A549 (cell line): ENCODE data around the gene SPRED3. TPM values are rescaled to one million over a fixed set of nuclear protein-coding genes. Genes with fewer than 3 reads are reported as not detected.
A peak's percentile ranks its signal among the peaks of the same experiment; 100 is the strongest.

Source experiments
- ATAC-seq, 2 experiments: fragments of 200-7000 bp in 1 of 2; fragments of >200 bp in 1 of 2; cut with Nextera tagmentation in 1 of 2; cut with Tn5 transposase in 1 of 2; 3 replicates each; pipeline versions ENCODE4 v1.8.0 to v1.9.1; 2018 to 2020; ENCODE audit warnings: mild to moderate bottlenecking in 1 of 2, moderate library complexity in 1 of 2
- CTCF ChIA-PET: fragments of 300-600 bp; sonication (Branson Sonifier 250); formaldehyde crosslinking; extraction: SDS; loops from one replicate; lab custom pipeline; 2021; ENCODE audit warnings: antibody characterized with exemption, inconsistent platforms; lab: Yijun Ruan, JAX
- POLR2A ChIA-PET: fragments of 350-600 bp; formaldehyde crosslinking; extraction: SDS; loops from one replicate; lab custom pipeline; 2021; ENCODE audit warnings: antibody characterized with exemption, inconsistent platforms; lab: Yijun Ruan, JAX
- DNase-seq, 2 experiments: peaks; one replicate each; pipeline versions ENCODE4 v3.0.0 to v3.0.0-alpha.2; 2011 to 2016; ENCODE audit warnings: low read depth in 1 of 2, low spot score in 1 of 2
- FAIRE-seq: peaks from 2 replicates; lab custom pipeline; 2011; peaks lifted over from hg19 to GRCh38; lab: Jason Lieb, UNC
- H3K27ac ChIP-seq, 2 experiments: fragments of >200 bp; sonication (Bioruptor Twin); formaldehyde crosslinking; 3 replicates each; pipeline ENCODE4 v1.5.1; 2016 to 2017
- H3K4me1 ChIP-seq: fragments of >200 bp; sonication (Bioruptor Twin); formaldehyde crosslinking; 3 replicates; pipeline ENCODE4 v1.6.1; 2016
- H3K4me2 ChIP-seq: fragments of >200 bp; sonication (Bioruptor Twin); formaldehyde crosslinking; 3 replicates; pipeline ENCODE4 v1.6.1; 2016
- H3K4me3 ChIP-seq: fragments of >200 bp; sonication (Bioruptor Twin); formaldehyde crosslinking; 3 replicates; pipeline ENCODE4 v1.5.1; 2016
- H3K9me3 ChIP-seq: fragments of >200 bp; sonication (Bioruptor Twin); formaldehyde crosslinking; 3 replicates; pipeline ENCODE4 v1.6.1; 2016
- BCL3 ChIP-seq: fragments of >200 bp; sonication (Bioruptor Twin); formaldehyde crosslinking; IDR thresholded peaks from 3 replicates; pipeline ENCODE4 v1.6.1; 2016
- BHLHE40 ChIP-seq: IDR thresholded peaks from 2 replicates; pipeline ENCODE4 v1.6.1; 2012; ENCODE audit warnings: low read depth, low read length, inconsistent platforms
- CBX2 ChIP-seq: fragments of 200-600 bp; sonication (generic); IDR thresholded peaks from 2 replicates; pipeline ENCODE4 v1.6.1; 2016; ENCODE audit warnings: low read depth, mild to moderate bottlenecking, borderline replicate concordance
- CEBPB ChIP-seq, 2 experiments: fragments of >200 bp in 1 of 2; sonication (Bioruptor Twin) in 1 of 2; formaldehyde crosslinking in 1 of 2; IDR thresholded peaks; 2 replicates each; pipeline ENCODE4 v1.6.1; 2012 to 2016
- CHD2 ChIP-seq: fragments of 150-350 bp; IDR thresholded peaks from 2 replicates; pipeline ENCODE4 v1.6.1; 2014; ENCODE audit warnings: low read length; ENCODE audit not compliant: partially characterized antibody
- CTCF ChIP-seq: fragments of >200 bp; sonication (Bioruptor Twin); formaldehyde crosslinking; IDR thresholded peaks from 3 replicates; pipeline ENCODE4 v1.5.1; 2016
- E2F6 ChIP-seq: IDR thresholded peaks from 2 replicates; pipeline ENCODE4 v1.6.1; 2012; ENCODE audit warnings: low read depth, borderline replicate concordance
- EHF ChIP-seq: fragments of 250-450 bp; sonication (Bioruptor Pico); IDR thresholded peaks from 2 replicates; pipeline ENCODE4 v1.5.0; 2020; ENCODE audit warnings: mild to moderate bottlenecking
- ESRRA ChIP-seq: fragments of 150-350 bp; IDR thresholded peaks from 2 replicates; pipeline ENCODE4 v1.6.1; 2014; ENCODE audit warnings: mild to moderate bottlenecking, low read length, borderline replicate concordance
- FOSB ChIP-seq: fragments of 250-450 bp; sonication (Bioruptor Pico); IDR thresholded peaks from 2 replicates; pipeline ENCODE4 v1.5.0; 2020; ENCODE audit warnings: mild to moderate bottlenecking, moderate library complexity
- FOSL2 ChIP-seq, 2 experiments: fragments of 450-650 bp in 1 of 2; fragments of >200 bp in 1 of 2; sonication (Bioruptor Twin) in 1 of 2; formaldehyde crosslinking; IDR thresholded peaks; 2 replicates each; pipeline versions ENCODE4 v1.5.0 to v1.6.1; 2016 to 2020; ENCODE audit warnings: mild to moderate bottlenecking in 1 of 2, moderate library complexity in 1 of 2
- FOXS1 ChIP-seq: fragments of 250-450 bp; sonication (Bioruptor Pico); IDR thresholded peaks from 2 replicates; pipeline ENCODE4 v1.5.0; 2020; ENCODE audit warnings: mild to moderate bottlenecking, moderate library complexity
- GATA3 ChIP-seq: IDR thresholded peaks from 2 replicates; pipeline ENCODE4 v1.6.1; 2012; ENCODE audit warnings: borderline replicate concordance
- HES2 ChIP-seq: fragments of >200 bp; sonication (Bioruptor Twin); formaldehyde crosslinking; IDR thresholded peaks from 2 replicates; pipeline ENCODE4 v1.6.1; 2016
- HOXB5 ChIP-seq: fragments of 250-450 bp; sonication (Bioruptor Pico); IDR thresholded peaks from 2 replicates; pipeline ENCODE4 v1.5.0; 2020; ENCODE audit warnings: mild to moderate bottlenecking, moderate library complexity
- JUN ChIP-seq, 2 experiments: fragments of >200 bp; sonication (Bioruptor Twin); formaldehyde crosslinking; IDR thresholded peaks; 2 replicates in 1 of 2; 3 replicates in 1 of 2; pipeline ENCODE4 v1.6.1; 2016 to 2017
- JUNB ChIP-seq: fragments of >200 bp; sonication (Bioruptor Twin); formaldehyde crosslinking; IDR thresholded peaks from 2 replicates; pipeline ENCODE4 v1.6.1; 2016
- KDM5A ChIP-seq: fragments of 200-600 bp; sonication (generic); IDR thresholded peaks from 2 replicates; pipeline ENCODE4 v1.6.1; 2016; ENCODE audit warnings: antibody characterized with exemption, mild to moderate bottlenecking
- NPAS2 ChIP-seq: fragments of 250-450 bp; sonication (Bioruptor Pico); IDR thresholded peaks from 2 replicates; pipeline ENCODE4 v1.8.0; 2022; ENCODE audit warnings: mild to moderate bottlenecking, moderate library complexity, borderline replicate concordance
- RAD21 ChIP-seq, 2 experiments: fragments of >200 bp in 1 of 2; sonication (Bioruptor Twin) in 1 of 2; formaldehyde crosslinking in 1 of 2; IDR thresholded peaks in 1 of 2; conservative IDR thresholded peaks in 1 of 2; 2 replicates in 1 of 2; 3 replicates in 1 of 2; pipeline ENCODE4 v1.6.1; 2012 to 2018; ENCODE audit warnings: inconsistent platforms in 1 of 2
- RARB ChIP-seq: fragments of 250-450 bp; sonication (Bioruptor Pico); IDR thresholded peaks from 2 replicates; pipeline ENCODE4 v1.8.0; 2021; ENCODE audit warnings: mild to moderate bottlenecking, moderate library complexity
- RCOR1 ChIP-seq: fragments of 150-350 bp; IDR thresholded peaks from 2 replicates; pipeline ENCODE4 v1.6.1; 2014; ENCODE audit warnings: antibody characterized with exemption, low read length, low read depth
- RFX5 ChIP-seq: fragments of 450-650 bp; IDR thresholded peaks from 2 replicates; pipeline ENCODE4 v1.7.1; 2014; ENCODE audit warnings: antibody characterized with exemption, mild to moderate bottlenecking, moderate library complexity
- RNF2 ChIP-seq: fragments of 200-600 bp; sonication (generic); IDR thresholded peaks from 2 replicates; pipeline ENCODE4 v1.6.1; 2016; ENCODE audit warnings: low read depth, mild to moderate bottlenecking, antibody characterized with exemption, moderate library complexity, borderline replicate concordance
- SREBF2 ChIP-seq: fragments of 450-650 bp; IDR thresholded peaks from 2 replicates; pipeline ENCODE4 v1.6.1; 2014; ENCODE audit warnings: mild to moderate bottlenecking, moderate library complexity
- TFCP2L1 ChIP-seq: fragments of 250-450 bp; sonication (Bioruptor Pico); IDR thresholded peaks from 2 replicates; pipeline ENCODE4 v1.5.0; 2021; ENCODE audit warnings: mild to moderate bottlenecking
- TP53 ChIP-seq: fragments of 250-450 bp; sonication (Bioruptor Pico); IDR thresholded peaks from 2 replicates; pipeline ENCODE4 v1.5.0; 2021; ENCODE audit warnings: mild to moderate bottlenecking, moderate library complexity
- ZNF302 ChIP-seq: fragments of 250-450 bp; sonication (Bioruptor Pico); IDR thresholded peaks from 2 replicates; pipeline ENCODE4 v1.9.0; 2021; ENCODE audit warnings: inconsistent platforms, mild to moderate bottlenecking, moderate library complexity
- ZSCAN20 ChIP-seq: fragments of 250-450 bp; sonication (Bioruptor Pico); IDR thresholded peaks from 2 replicates; pipeline ENCODE4 v1.8.0; 2022; ENCODE audit warnings: mild to moderate bottlenecking, moderate library complexity
- WGBS: methylation state at CpG from one replicate; pipeline ENCODE4 v1.1.6; 2017; ENCODE audit errors: missing lambda C conversion rate; 5-methylcytosine and 5-hydroxymethylcytosine counted together
- polyA plus RNA-seq, 4 experiments: library from polyadenylated mRNA; depleted of rRNA in 3 of 4; stranded (reverse); fragments of >200 nt; fragmentation: RNase III in 1 of 4; extraction: RNeasy Plus Mini Kit Qiagen cat#74134 plus additional on column Dnase treatment in 1 of 4; gene quantifications; 2 replicates in 3 of 4; 3 replicates in 1 of 4; pipeline ENCODE4 v1.2.3, GENCODE V29; 2011 to 2017

The SPRED3 gene
- polyA plus RNA-seq, 2 of the 4 experiments (the other 2 are of a cell fraction), result 2.8 to 3.0 TPM

DNA sequence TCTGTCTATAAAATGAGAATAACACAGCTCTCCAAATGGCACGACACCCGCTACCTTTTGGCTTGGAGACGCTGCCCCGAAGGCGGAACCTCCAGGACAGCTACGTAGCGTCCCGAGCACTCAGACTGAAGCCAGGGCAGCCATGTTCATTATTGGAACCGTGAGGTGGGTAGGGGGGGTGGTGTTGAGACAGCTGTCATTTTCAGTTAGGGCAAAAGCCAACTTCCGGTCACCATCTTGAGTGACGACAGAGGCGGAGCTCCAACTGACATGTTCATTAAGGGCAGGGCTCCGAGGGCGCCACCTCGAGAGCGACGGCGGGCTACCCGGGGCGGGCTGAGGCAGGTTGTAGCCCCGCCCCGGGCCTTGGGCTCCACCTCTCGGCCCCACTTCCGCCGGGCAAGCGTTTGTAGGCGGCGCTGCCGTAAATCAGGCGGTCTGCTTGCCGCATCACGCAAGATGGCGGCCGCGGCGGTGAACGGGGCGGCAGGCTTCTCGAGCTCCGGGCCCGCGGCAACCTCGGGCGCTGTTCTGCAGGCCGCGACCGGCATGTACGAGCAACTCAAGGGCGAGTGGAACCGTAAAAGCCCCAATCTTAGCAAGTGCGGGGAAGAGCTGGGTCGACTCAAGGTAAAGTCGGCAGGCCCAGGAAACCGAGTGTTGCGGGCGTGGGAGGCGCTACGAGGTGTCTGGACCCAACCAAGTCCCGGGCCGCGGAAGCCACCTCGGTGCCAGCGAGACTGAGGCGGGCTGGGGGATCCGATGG lies 14.0 kb upstream of the SPRED3 start, which contains the start of gene PSMD8 (continued):
- TF ChIP-seq FOSB (CRISPR knock-in tag) (no peak), CEBPB (IDR thresholded peaks at IDR 0.05) (peak in 1 of 2 experiments; percentile 47; a peak in 1 of 4 replicates), ZSCAN20 (CRISPR knock-in tag) (no peak), CHD2 (no peak), HES2 (no peak), RNF2 (no peak), FOSL2 (IDR thresholded peaks at IDR 0.05) (no peak), FOSL2 (CRISPR knock-in tag; IDR thresholded peaks at IDR 0.05) (peak; percentile 58), CBX2 (no peak), RAD21 (conservative IDR thresholded peaks at IDR 0.05 in 1 of 2, IDR thresholded peaks at IDR 0.05 in 1 of 2) (peak in 1 of 2 experiments; percentile 35; a peak in 3 of 5 replicates), ZNF302 (no peak), CTCF (peak; percentile 40), TP53 (peak; percentile 68; the same call in 1 of the 2 replicates), TFCP2L1 (CRISPR knock-in tag) (peak; percentile 77; the same call in 1 of the 2 replicates), BCL3 (peak; percentile 99), RARB (CRISPR knock-in tag) (0 out of 2 replicates have a peak, but pooled peaks have one; percentile 45), FOXS1 (no peak), HOXB5 (no peak; the same call in 1 of the 2 replicates), RCOR1 (no peak), BHLHE40 (no peak), JUN (IDR thresholded peaks at IDR 0.05) (peak; percentile 94 to 100), NPAS2 (no peak), GATA3 (peak; percentile 39; the same call in 1 of the 2 replicates), SREBF2 (no peak), RFX5 (peak; percentile 55; the same call in 1 of the 2 replicates), E2F6 (peak; percentile 46; the same call in 1 of the 2 replicates)
- TF ChIP-seq, all 56 proteins: peak for 21

DNA sequence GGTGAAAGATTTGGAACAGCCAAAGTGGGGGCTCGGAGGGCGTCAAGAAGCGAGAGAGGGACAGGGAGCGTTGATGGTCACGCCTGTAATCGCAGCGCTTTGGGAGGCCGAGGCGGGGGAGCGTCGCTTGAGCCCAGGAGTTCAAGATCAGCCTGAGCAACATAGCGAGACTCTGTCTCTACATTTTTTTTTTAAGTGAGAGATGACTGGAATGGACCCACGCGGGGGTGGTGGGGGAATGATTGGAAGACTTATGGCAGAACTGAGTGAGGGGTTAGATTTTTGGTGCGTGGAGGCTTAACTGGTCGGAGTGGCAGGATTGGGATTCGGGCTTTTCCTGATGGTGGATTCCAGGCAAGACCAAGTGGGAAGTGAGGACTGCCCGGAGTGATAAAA lies 13.4 kb upstream of the SPRED3 start:
- ChIA-PET POLR2A (interaction anchor here (1.0 to 3.5 kb wide), 10 partner anchors 7 to 148 kb away, joined by 3 to 89 read pairs (median 12); partner anchors contain the start of genes C19orf33, CATSPERG, FAM98C and GGN), CTCF (interaction anchor here (0.9 to 7.3 kb wide), 19 partner anchors 10 to 171 kb away, joined by 3 to 67 read pairs (median 8); partner anchors contain the start of genes CATSPERG, FAM98C, GGN and KCNK6)
- Histone ChIP-seq H3K4me3 (peak overlapping the region; percentile 78), H3K9me3 (no peaks in the 10 kb centered on the region), H3K27ac (peak overlapping the region; percentile 88 to 91), H3K4me2 (peak overlapping the region; percentile 99), H3K4me1 (peaks cover 17% of the 10 kb centered on the region)
- DNase-seq (no peak), FAIRE-seq (no peak), ATAC-seq (peak in 1 of 2 experiments; percentile 42; a peak in 4 of 6 replicates)
- peak; percentile 48; the same call in 1 of the 2 replicates for TF ChIP-seq KDM5A
- TF ChIP-seq CTCF, result no peak
- TF ChIP-seq JUNB, result no peak
- no peak for TF ChIP-seq EHF (CRISPR knock-in tag)
- TF ChIP-seq ESRRA, result no peak
- no peak for TF ChIP-seq TP53
- 2% methylated on average over 18 of the region's 18 CpGs for WGBS
